Bronchial epithelial cell (primary cell): Measurements from ENCODE around the gene RAD51B. TPM values are rescaled to one million over a fixed set of nuclear protein-coding genes. Genes with fewer than 3 reads are reported as not detected.

Experiments
- DNase-seq: peaks from one replicate; pipeline ENCODE4 v3.0.0-alpha.2; 2010; ENCODE audit warnings: low read depth
- FAIRE-seq: peaks from 2 replicates; lab custom pipeline; 2011; peaks lifted over from hg19 to GRCh38; lab: Jason Lieb, UNC
- H3K27me3 ChIP-seq: 2 replicates; pipeline ENCODE4 v1.5.1; 2011; ENCODE audit warnings: low read length; ENCODE audit not compliant: control insufficient read depth, insufficient read depth
- H3K36me3 ChIP-seq: 2 replicates; pipeline ENCODE4 v1.5.1; 2011; ENCODE audit warnings: low read length; ENCODE audit not compliant: control insufficient read depth, insufficient read depth
- H3K4me3 ChIP-seq: 2 replicates; pipeline ENCODE4 v1.5.1; 2011; ENCODE audit warnings: mild to moderate bottlenecking, low read depth, low read length, control low read depth
- CTCF ChIP-seq: IDR thresholded peaks from 2 replicates; pipeline ENCODE4 v1.5.1; 2011; ENCODE audit warnings: mild to moderate bottlenecking, moderate library complexity, low read length, control low read depth, inconsistent platforms; ENCODE audit not compliant: insufficient read depth, severe bottlenecking
- total RNA-seq: library from RNA; depleted of rRNA; stranded (reverse); fragments of >200 nt; gene quantifications from 2 replicates; pipeline ENCODE4 v1.2.1, GENCODE V29; 2014

RAD51B gene
- total RNA-seq, 1 donor from 2014 or later, result 12.1 TPM

GRCh38 chr14:67919259-67920032 lies 99.9 kb downstream of the RAD51B start:
- TF ChIP-seq CTCF, result no peak
- Histone ChIP-seq H3K4me3 (no peak overlapping the region), H3K27me3 (no peaks in the 10 kb centered on the region), H3K36me3 (no peaks in the 10 kb centered on the region)
- no peak for FAIRE-seq
- no peak for DNase-seq

GRCh38 chr14:67926821-67927220 lies 107.2 kb downstream of the RAD51B start:
- no peak for TF ChIP-seq CTCF
- FAIRE-seq (no peak), DNase-seq (no peak)
- no peak overlapping the region for H3K4me3 ChIP-seq
- H3K36me3 ChIP-seq, result no peaks in the 10 kb centered on the region
- no peaks in the 10 kb centered on the region for H3K27me3 ChIP-seq

- no peak for FAIRE-seq
- H3K36me3 ChIP-seq, result no peaks in the 10 kb centered on the region
- DNase-seq, result no peak
- TF ChIP-seq CTCF, result no peak
- no peak overlapping the region for H3K4me3 ChIP-seq
- H3K27me3 ChIP-seq, result no peaks in the 10 kb centered on the region
These were observed 107.7 kb downstream of the RAD51B start for GRCh38 chr14:67927244-67927643.

- no peak for DNase-seq
These were observed 108.8 kb downstream of the RAD51B start for GRCh38 chr14:67928375-67928774.

GRCh38 chr14:67932708-67933246 lies 113.2 kb downstream of the RAD51B start:
- Histone ChIP-seq H3K36me3 (no peaks in the 10 kb centered on the region), H3K27me3 (no peaks in the 10 kb centered on the region), H3K4me3 (no peak overlapping the region)
- FAIRE-seq (peak; percentile 97), DNase-seq (no peak)
- TF ChIP-seq CTCF, result no peak

More at GRCh38 chr14:67928375-67928774, 108.8 kb downstream of the RAD51B start:
- Histone ChIP-seq H3K36me3 (no peaks in the 10 kb centered on the region), H3K4me3 (no peak overlapping the region), H3K27me3 (no peaks in the 10 kb centered on the region)
- no peak for TF ChIP-seq CTCF
- no peak for FAIRE-seq
